Activated CD4-positive, alpha-beta memory T cell treated with anti-CD3 and anti-CD28 coated beads, Interleukin-2, amount 10 ng/mL, durations not matched to agents 7 days and 5 days (primary cell): Measurements from ENCODE around the gene CHKA. TPM values are rescaled to one million over a fixed set of nuclear protein-coding genes. Genes with fewer than 3 reads are reported as not detected.
A peak's percentile ranks its signal among the peaks of the same experiment; 100 is the strongest.

ENCODE experiments used
- CTCF ChIA-PET: fragments of 350-600 bp; sonication (Branson Sonifier 250); formaldehyde crosslinking; loops from one replicate; lab custom pipeline; 2021; ENCODE audit warnings: antibody characterized with exemption, inconsistent platforms; lab: Charles Lee
- POLR2A ChIA-PET: fragments of 350-600 bp; sonication (Branson Sonifier 250); formaldehyde crosslinking; loops from one replicate; lab custom pipeline; 2021; ENCODE audit warnings: antibody characterized with exemption; lab: Charles Lee
- DNase-seq: peaks from one replicate; pipeline ENCODE4 v3.0.0-alpha.2; 2020
- H3K27ac Mint-ChIP-seq: one replicate; pipeline ENCODE4 v1.8.0; 2021; ENCODE audit warnings: mild to moderate bottlenecking, mixed read lengths
- H3K27me3 Mint-ChIP-seq: one replicate; pipeline ENCODE4 v1.8.0; 2021; ENCODE audit warnings: mixed read lengths
- H3K36me3 Mint-ChIP-seq: one replicate; pipeline ENCODE4 v1.8.0; 2021; ENCODE audit warnings: low read depth, mixed read lengths
- H3K4me1 Mint-ChIP-seq: one replicate; pipeline ENCODE4 v1.8.0; 2021; ENCODE audit warnings: mixed read lengths
- H3K4me3 Mint-ChIP-seq: one replicate; pipeline ENCODE4 v1.8.0; 2021; ENCODE audit warnings: mild to moderate bottlenecking, mixed read lengths
- H3K9me3 Mint-ChIP-seq: one replicate; pipeline ENCODE4 v1.8.0; 2021; ENCODE audit warnings: mixed read lengths
- total RNA-seq, 2 experiments: library from RNA; stranded (reverse); gene quantifications; one replicate each; pipeline ENCODE4 v1.2.3, GENCODE V29; 2021

The CHKA gene
- total RNA-seq, 2 experiments from 2014 or later, result 3.0 to 3.1 TPM

DNA sequence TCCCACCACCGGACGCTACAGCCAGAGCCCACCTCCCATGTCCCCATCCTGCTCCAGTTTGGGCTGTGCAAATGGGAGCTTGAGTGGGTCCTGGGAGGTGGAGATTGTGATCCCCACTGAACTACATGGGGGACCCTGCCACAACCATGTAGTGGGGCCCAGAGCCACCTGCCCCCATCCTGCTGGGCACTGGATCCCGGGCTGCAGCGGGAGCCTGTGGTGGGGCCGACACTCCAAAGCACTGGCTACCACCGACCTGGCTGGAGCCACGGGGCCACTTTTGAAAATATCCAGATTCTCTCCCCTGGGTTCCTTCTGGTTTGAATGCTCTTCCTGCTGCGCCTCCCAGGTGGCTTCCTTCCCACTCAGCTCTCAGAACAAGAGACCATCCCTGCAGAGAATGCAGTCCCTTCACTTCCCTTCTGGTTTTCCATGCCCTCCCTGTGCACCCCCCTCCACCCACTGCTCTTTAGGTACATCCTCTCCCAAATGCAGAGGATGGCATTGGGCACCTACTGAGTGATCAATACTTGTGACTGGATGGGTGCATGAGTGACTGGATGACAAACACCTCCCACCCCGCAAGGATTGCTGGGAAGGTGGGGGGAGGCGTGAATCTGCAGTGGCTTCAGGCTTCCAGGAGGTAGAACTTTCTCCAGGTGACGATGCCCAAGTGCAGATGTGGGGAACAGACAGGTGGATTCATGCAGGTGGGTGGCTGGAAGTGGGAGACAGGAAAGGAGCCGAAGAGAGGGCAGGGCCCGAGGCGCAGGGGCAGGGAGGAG is 116.4 kb downstream of the CHKA start:
- Mint-ChIP-seq H3K4me3 (peak overlapping the region; percentile 80), H3K36me3 (peaks cover 10% of the 10 kb centered on the region), H3K27me3 (no peaks in the 10 kb centered on the region), H3K4me1 (peaks cover 33% of the 10 kb centered on the region), H3K27ac (peak overlapping the region; percentile 70), H3K9me3 (no peaks in the 10 kb centered on the region)
- DNase-seq, result no peak
- ChIA-PET CTCF (no interaction called here), POLR2A (no interaction called here)

DNA sequence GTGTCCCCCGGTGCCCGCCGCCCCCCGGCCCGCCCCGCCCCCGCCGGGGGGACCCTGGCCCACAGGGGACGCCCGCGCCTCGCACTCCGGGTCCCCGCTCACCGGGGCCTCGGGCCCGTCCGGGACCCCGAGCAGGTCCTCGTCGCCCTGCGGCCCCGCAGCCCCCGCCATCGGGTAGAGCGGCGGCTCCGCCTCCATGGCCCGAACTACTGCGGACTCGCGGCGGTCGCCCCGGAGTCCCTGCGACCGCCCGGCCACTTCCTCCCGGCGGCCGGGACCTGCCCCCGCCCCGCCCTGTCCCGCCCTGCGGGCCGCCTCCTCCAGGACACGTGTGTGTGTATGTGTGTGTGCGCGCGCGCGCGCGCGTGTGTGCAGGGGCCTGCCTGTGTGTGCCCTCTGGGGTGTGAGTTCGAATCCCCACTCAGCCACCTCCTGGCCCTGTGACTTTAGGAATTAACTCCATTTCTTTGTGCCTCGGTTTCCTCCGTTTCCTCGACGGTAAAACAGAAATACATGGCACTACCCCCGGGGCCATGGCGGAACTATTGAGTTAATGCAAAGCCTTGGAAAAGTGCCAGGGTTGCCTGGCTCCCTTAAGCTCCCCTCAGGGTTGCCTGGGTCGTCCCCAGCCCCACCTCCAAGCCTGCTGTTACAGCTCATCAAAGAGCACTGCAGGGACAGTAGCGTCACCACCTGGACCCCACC is 117.2 kb downstream of the CHKA start, which contains the start of gene UNC93B1:
Gene UNC93B1, minus strand, starts transcription at position 252 of the 705 bp plus-strand sequence. Its CDS starts 54 bp downstream, at position 198.
- peak; percentile 91 for DNase-seq
- peaks cover 10% of the 10 kb centered on the region for H3K36me3 Mint-ChIP-seq
- H3K27me3 Mint-ChIP-seq, result no peaks in the 10 kb centered on the region
- ChIA-PET POLR2A (no interaction called here), CTCF (no interaction called here)
- H3K27ac Mint-ChIP-seq, result peak within 1 kb of the TSS; percentile 70
- peaks cover 31% of the 10 kb centered on the region for H3K4me1 Mint-ChIP-seq
- no peaks in the 10 kb centered on the region for H3K9me3 Mint-ChIP-seq
- peak within 1 kb of the TSS; percentile 80 for H3K4me3 Mint-ChIP-seq

DNA sequence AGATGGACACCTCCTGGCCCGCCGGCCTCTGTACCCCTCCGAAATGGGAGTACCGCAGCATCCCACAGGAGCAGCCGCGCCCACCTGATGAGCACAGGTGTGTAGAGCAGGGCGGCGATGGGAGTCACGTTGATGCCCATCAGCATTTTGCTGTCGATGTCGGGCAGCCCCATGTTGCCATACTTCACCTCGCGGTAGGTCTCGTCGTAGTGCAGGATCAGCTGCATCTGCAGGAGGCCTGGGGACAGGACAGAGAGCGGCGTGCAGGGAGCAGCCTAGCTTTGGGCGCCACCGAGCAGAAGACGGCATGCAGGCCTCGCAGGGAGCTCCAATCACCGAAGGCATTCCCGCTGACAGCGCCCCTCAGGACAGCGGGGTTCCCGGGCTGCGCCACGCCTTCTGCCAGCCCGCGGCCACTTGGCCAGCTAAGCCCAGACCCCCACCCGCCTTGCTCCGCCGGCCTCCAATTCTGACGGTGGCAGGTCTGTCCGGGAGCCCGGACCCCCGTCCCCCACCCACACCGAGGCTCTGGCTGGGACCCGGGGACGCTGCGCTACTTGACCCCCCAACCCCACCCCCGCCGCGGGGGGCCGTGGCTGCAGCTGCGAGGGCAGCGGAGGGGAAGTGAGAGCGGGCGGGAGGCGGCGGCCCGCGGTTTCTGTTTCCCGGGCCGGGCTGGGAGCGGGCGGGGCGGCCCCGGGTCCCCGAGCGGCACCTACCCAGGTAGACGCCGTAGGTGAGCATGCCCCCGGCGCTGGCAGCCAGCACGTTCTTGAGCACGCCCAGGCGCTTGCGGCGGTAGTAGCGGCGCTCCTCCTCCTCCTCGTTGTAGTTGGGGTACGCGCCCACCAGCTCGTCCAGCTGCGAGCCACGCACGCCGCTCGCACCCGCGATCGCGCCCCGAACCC is 118.0 kb downstream of the CHKA start:
- peak overlapping the region; percentile 77 for H3K4me3 Mint-ChIP-seq
- H3K36me3 Mint-ChIP-seq, result peaks cover 13% of the 10 kb centered on the region
- no peaks in the 10 kb centered on the region for H3K9me3 Mint-ChIP-seq
- H3K27ac Mint-ChIP-seq, result peak overlapping the region; percentile 36
- CTCF ChIA-PET, result interaction anchor here (1.5 kb wide), 1 partner anchor 48 kb away, joined by 4 read pairs; no protein-coding TSS in a partner anchor
- H3K27me3 Mint-ChIP-seq, result no peaks in the 10 kb centered on the region
- POLR2A ChIA-PET, result no interaction called here
- DNase-seq, result peak; percentile 56
- H3K4me1 Mint-ChIP-seq, result peaks cover 36% of the 10 kb centered on the region

Other genes starting within 250 kb of the CHKA start
- gene UNC93B1, start 117.3 kb downstream of the CHKA start, total RNA-seq, result 10 to 100 TPM; 41.7 to 42.0 TPM
- not detected for gene ALDH3B1, start 111.1 kb downstream of the CHKA start, total RNA-seq
- 100 to 1,000 TPM; 112 to 128 TPM for gene NDUFS8, start 90.7 kb downstream of the CHKA start, total RNA-seq
- 100 to 1,000 TPM; 295 TPM for gene TCIRG1, start 82.4 kb downstream of the CHKA start, total RNA-seq
- gene KMT5B, start 91.9 kb upstream of the CHKA start, total RNA-seq, result 10 to 100 TPM; 25.7 to 28.0 TPM
- gene C11orf24, start 150.6 kb upstream of the CHKA start, total RNA-seq, result 10 to 100 TPM; 24.0 to 27.4 TPM
- 10 to 100 TPM; 12.3 to 13.5 TPM for gene LRP5, start 191.2 kb upstream of the CHKA start, total RNA-seq